Activated T-helper 17 cell treated with anti-CD3 and anti-CD28 coated beads, Interleukin-2, amount 50 U/mL, for 72 hours (primary cell): ENCODE measurements around the gene ZGPAT. TPM values are rescaled to one million over a fixed set of nuclear protein-coding genes. Genes with fewer than 3 reads are reported as not detected.

Source experiments
- ATAC-seq: fragments of 150-1000 bp; cut with Tn5 transposase; replicated peaks from 2 replicates; pipeline ENCODE4 v1.10.0; 2021; ENCODE audit warnings: mild to moderate bottlenecking, moderate library complexity
- H3K27ac Mint-ChIP-seq: one replicate; pipeline ENCODE4 v1.8.0; 2022; ENCODE audit warnings: mixed read lengths
- H3K27me3 Mint-ChIP-seq: one replicate; pipeline ENCODE4 v1.8.0; 2022; ENCODE audit warnings: mixed read lengths
- H3K36me3 Mint-ChIP-seq: one replicate; pipeline ENCODE4 v1.8.0; 2022; ENCODE audit warnings: low read depth, mild to moderate bottlenecking, mixed read lengths
- H3K4me1 Mint-ChIP-seq: one replicate; pipeline ENCODE4 v1.8.0; 2022; ENCODE audit warnings: mixed read lengths
- H3K4me3 Mint-ChIP-seq: one replicate; pipeline ENCODE4 v1.8.0; 2022; ENCODE audit warnings: mild to moderate bottlenecking, mixed read lengths
- H3K9me3 Mint-ChIP-seq: one replicate; pipeline ENCODE4 v1.8.0; 2022; ENCODE audit warnings: mixed read lengths
- total RNA-seq, 2 donors: library from RNA; stranded (reverse); gene quantifications; one replicate each; pipeline ENCODE4 v1.2.3, GENCODE V29; 2022

ZGPAT gene
- total RNA-seq, 2 donors from 2014 or later, result 18.3 to 24.7 TPM

DNA sequence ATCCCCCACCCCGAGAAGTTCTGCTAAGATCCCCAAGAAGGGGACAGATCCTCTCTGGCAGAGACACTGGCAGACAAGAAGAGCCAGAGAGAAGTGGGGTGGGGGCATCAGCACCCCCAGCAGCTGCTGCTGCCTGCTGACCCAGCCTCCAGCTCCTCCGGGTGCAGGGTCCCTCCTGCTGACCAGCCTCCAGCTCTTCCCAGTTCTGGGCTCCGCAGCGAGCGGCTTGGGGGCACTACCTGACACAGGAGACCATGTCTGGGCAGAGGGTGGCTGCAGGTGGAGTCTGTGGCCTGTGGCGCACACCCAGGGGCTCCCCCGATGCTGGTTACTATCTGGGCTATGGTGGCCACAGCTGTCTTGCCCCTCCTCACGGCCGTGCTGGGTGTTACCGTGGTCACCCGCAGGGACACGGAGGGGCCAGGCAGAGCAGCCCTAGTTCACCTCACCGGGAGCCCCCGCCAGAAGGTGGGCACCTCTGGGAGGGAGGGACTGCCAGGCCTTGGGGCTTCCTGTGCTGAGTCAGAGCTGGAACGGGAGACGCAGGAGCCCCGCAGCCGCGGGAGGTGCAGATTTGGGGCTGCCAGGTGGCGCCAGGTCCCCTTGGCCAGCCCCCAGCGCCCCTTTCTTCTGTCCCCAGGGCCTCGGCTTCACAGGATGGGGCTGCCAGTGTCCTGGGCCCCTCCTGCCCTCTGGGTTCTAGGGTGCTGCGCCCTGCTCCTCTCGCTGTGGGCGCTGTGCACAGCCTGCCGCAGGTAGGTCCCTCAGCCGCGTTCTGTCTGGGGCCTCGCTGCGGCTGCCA lies 29.3 kb downstream of the ZGPAT start:
- Mint-ChIP-seq H3K4me3 (peak overlapping the region; percentile 66), H3K36me3 (peaks cover 13% of the 10 kb centered on the region), H3K27ac (peak overlapping the region; percentile 49), H3K27me3 (no peaks in the 10 kb centered on the region), H3K9me3 (no peaks in the 10 kb centered on the region), H3K4me1 (peaks cover 13% of the 10 kb centered on the region)
- ATAC-seq, result peak; percentile 20

DNA sequence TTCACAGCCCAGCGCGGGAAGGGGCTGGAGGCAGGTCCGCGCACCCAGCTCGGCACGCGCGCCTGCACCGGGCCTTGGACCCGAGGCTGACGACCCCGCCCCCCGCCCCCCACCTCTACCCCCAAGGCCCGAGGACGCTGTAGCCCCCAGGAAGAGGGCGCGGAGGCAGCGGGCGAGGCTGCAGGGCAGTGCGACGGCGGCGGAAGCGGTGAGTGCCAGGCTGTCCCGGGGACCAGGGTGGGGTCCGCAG lies 29.8 kb downstream of the ZGPAT start:
- no peak for ATAC-seq
- H3K9me3 Mint-ChIP-seq, result no peaks in the 10 kb centered on the region
- no peak overlapping the region for H3K27ac Mint-ChIP-seq
- peaks cover 13% of the 10 kb centered on the region for H3K4me1 Mint-ChIP-seq
- peaks cover 13% of the 10 kb centered on the region for H3K36me3 Mint-ChIP-seq
- H3K27me3 Mint-ChIP-seq, result no peaks in the 10 kb centered on the region
- no peak overlapping the region for H3K4me3 Mint-ChIP-seq

DNA sequence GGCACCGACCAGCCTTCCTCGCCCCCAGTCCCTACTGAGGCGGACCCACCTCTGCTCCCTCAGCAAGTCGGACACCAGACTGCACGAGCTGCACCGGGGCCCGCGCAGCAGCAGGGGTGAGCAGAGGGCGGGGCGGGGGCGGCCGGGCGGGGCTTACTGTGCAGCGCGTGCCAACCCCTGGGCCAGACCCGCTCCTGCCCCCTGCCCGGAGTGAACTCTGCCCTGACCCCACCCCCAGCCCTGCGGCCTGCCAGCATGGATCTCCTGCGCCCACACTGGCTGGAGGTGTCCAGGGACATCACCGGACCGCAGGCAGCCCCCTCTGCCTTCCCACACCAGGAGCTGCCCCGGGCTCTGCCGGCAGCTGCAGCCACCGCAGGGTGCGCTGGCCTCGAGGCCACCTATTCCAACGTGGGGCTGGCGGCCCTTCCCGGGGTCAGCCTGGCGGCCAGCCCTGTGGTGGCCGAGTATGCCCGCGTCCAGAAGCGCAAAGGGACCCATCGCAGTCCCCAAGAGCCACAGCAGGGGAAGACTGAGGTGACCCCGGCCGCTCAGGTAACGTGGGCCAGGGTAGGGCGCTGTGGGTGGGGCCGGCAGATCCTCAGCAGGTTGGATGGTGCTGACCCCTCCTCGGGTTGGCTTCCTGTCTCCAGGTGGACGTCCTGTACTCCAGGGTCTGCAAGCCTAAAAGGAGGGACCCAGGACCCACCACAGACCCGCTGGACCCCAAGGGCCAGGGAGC lies 30.3 kb downstream of the ZGPAT start:
- no peak for ATAC-seq
- Mint-ChIP-seq H3K4me1 (peaks cover 13% of the 10 kb centered on the region), H3K27me3 (no peaks in the 10 kb centered on the region), H3K36me3 (peaks cover 13% of the 10 kb centered on the region), H3K9me3 (no peaks in the 10 kb centered on the region), H3K4me3 (peak overlapping the region; percentile 37), H3K27ac (no peak overlapping the region)

DNA sequence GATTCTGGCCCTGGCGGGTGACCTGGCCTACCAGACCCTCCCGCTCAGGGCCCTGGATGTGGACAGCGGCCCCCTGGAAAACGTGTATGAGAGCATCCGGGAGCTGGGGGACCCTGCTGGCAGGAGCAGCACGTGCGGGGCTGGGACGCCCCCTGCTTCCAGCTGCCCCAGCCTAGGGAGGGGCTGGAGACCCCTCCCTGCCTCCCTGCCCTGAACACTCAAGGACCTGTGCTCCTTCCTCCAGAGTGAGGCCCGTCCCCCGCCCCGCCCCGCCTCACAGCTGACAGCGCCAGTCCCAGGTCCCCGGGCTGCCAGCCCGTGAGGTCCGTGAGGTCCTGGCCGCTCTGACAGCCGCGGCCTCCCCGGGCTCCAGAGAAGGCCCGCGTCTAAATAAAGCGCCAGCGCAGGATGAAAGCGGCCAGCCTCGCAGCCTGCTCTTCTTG lies 30.9 kb downstream of the ZGPAT start:
- ATAC-seq, result peak; percentile 7
- Mint-ChIP-seq H3K9me3 (no peaks in the 10 kb centered on the region), H3K36me3 (peaks cover 10% of the 10 kb centered on the region), H3K27me3 (no peaks in the 10 kb centered on the region), H3K27ac (no peak overlapping the region), H3K4me1 (peaks cover 10% of the 10 kb centered on the region), H3K4me3 (peak overlapping the region; percentile 37)

DNA sequence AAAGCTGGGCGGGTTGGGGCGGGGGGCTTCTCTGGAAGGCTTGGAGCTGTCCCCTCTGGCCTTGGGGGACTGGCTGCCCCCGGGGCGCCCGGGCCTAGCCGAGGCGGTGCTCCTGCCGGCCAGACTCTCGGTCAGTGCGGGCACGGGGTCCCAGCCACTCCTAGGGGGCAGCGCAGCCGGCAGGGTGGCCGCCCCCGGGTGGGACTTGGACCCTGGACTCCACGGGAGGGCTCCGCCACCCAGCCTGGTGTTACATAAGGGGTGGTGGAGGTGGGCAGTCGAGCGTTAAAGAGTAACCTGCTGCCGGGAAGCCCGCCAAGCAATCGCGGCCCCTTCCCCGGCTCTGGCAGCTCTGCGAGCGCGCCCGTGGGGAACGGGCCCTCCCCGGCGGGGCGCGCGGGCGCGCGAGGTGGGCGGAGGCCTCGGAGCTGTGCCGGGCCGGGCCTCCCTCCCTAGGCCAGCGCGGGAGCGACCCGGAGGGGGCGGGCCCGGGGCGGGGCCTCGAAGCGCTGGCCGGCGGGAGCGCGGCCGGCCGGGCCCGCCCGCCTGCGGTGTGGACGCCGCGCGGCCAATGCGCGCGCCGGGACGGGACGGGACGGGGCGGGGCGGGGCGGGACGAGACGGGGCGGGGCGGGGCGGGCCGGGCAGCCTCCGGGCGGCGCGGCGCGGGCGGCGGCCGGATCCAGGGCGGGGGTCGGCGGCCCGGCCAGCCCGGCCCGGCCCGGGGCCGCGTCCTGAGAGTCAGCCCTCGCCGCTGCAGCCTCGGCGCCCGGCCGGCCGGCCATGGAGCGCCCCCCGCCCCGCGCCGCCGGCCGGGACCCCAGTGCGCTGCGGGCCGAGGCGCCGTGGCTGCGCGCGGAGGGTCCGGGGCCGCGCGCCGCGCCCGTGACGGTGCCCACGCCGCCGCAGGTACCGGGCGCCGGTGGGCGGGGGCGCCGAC lies 31.6 kb downstream of the ZGPAT start, which contains the start of gene SLC2A4RG:
TSS of gene SLC2A4RG (plus strand) at position 647 of the 940 bp plus-strand sequence. CDS start at position 784, 137 bp downstream.
- peak; percentile 78 for ATAC-seq
- no peak within 1 kb of the TSS for H3K27ac Mint-ChIP-seq
- H3K36me3 Mint-ChIP-seq, result peaks cover 6% of the 10 kb centered on the region
- no peaks in the 10 kb centered on the region for H3K9me3 Mint-ChIP-seq
- no peaks in the 10 kb centered on the region for H3K27me3 Mint-ChIP-seq
- peaks cover 5% of the 10 kb centered on the region for H3K4me1 Mint-ChIP-seq
- peak within 1 kb of the TSS; percentile 37 for H3K4me3 Mint-ChIP-seq

DNA sequence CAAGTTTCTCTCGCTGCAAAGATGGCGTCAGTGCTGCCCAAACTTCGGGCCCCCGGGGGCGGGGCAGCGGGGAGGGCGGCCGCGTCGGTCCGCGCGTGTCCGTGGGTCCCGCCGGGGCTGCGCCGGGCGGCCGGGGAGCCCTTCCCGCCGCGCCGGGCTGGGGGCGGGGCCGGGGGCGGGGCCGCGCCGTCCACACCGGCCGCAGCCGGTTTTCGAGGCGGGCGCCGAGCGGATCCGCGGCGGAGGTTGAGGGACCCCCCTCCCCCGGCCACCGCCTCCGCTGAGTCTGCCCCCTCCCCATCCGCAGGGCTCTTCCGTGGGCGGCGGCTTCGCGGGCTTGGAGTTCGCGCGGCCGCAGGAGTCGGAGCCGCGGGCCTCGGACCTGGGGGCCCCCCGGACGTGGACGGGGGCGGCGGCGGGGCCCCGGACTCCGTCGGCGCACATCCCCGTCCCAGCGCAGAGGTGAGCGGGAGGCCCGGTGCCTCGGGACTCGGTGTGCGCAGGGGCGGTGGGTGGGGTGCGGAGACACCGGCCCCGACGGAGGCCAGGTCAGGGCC lies 32.3 kb downstream of the ZGPAT start:
- Mint-ChIP-seq H3K36me3 (peaks cover 6% of the 10 kb centered on the region), H3K27me3 (no peaks in the 10 kb centered on the region), H3K4me3 (no peak overlapping the region), H3K9me3 (no peaks in the 10 kb centered on the region), H3K4me1 (peaks cover 5% of the 10 kb centered on the region), H3K27ac (no peak overlapping the region)
- peak; percentile 22 for ATAC-seq

DNA sequence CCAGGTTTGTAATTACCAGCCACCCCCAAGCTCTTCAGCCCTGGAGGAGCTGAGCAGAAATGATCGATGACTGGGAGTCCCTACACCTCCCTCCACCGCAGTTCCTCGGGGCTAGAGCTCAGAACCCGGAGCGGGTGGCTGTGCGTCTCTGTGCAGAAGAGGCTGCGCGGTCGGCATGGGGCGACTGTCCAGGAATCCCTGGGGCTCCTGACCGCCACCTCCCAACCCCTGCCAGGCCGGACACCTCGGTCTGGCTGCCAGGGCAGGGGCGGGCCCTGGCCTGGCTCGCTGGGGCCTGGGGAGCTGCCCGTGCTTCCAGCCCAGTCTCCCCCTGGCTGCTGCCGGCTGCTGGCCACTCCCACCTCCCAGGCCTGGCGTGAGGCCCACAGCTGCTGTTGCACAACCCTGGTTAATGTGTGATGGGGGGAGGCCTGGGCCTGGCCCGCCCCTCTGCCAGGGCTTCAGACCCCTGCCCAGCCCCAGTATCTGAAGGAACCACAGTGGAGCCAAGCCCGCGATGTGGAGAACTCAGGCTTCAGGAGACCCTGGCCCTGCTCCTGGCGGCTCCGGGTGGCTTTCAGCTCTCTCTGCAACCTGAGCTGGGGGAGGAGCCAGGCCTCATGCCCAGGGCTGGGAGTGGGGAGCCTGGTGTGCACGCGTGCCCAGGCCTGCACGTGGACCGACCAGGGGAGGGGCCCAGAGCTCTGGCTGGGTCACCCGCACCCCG lies 33.0 kb downstream of the ZGPAT start:
- peak overlapping the region; percentile 34 for H3K4me3 Mint-ChIP-seq
- no peaks in the 10 kb centered on the region for H3K27me3 Mint-ChIP-seq
- peak; percentile 1 for ATAC-seq
- no peak overlapping the region for H3K27ac Mint-ChIP-seq
- H3K9me3 Mint-ChIP-seq, result no peaks in the 10 kb centered on the region
- H3K4me1 Mint-ChIP-seq, result peaks cover 5% of the 10 kb centered on the region
- H3K36me3 Mint-ChIP-seq, result peaks cover 5% of the 10 kb centered on the region

DNA sequence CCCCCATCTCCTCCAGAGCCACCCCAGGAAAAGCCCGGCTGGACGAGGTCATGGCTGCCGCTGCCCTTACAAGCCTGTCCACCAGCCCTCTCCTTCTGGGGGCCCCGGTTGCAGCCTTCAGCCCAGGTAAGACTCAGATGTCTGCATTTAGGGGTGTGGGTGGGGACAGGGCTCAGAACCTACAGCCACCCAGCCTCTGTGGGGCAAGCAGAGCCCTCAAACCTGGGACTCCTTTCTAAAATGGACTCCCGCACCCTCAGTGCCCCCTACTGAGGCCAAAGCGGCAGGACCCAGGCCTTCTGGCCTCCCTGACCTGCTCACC lies 33.5 kb downstream of the ZGPAT start:
- peak overlapping the region; percentile 34 for H3K4me3 Mint-ChIP-seq
- no peak overlapping the region for H3K27ac Mint-ChIP-seq
- H3K36me3 Mint-ChIP-seq, result no peaks in the 10 kb centered on the region
- no peaks in the 10 kb centered on the region for H3K27me3 Mint-ChIP-seq
- no peaks in the 10 kb centered on the region for H3K4me1 Mint-ChIP-seq
- no peaks in the 10 kb centered on the region for H3K9me3 Mint-ChIP-seq
- ATAC-seq, result no peak

DNA sequence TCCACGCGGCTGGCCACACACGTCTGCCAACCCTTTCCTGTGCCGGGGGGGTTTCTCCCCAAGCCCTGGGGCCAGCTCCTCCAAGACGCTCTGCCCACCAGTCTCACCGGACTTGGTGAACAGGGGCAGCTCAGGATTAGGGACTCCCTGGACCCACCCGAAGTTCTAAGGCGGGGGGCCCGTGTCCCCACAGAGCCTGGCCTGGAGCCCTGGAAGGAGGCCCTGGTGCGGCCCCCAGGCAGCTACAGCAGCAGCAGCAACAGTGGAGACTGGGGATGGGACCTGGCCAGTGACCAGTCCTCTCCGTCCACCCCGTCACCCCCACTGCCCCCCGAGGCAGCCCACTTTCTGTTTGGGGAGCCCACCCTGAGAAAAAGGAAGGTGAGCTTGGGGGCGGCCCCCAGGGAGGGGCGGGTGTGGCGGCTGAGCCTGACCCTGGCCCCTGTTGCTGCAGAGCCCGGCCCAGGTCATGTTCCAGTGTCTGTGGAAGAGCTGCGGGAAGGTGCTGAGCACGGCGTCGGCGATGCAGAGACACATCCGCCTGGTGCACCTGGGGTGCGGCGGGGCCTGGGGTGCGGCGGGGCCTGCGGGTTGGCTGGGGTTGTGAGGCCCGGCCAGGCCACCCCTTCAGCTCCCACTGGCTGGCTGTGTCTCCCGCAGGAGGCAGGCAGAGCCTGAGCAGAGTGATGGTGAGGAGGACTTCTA lies 34.0 kb downstream of the ZGPAT start:
- H3K9me3 Mint-ChIP-seq, result no peaks in the 10 kb centered on the region

DNA sequence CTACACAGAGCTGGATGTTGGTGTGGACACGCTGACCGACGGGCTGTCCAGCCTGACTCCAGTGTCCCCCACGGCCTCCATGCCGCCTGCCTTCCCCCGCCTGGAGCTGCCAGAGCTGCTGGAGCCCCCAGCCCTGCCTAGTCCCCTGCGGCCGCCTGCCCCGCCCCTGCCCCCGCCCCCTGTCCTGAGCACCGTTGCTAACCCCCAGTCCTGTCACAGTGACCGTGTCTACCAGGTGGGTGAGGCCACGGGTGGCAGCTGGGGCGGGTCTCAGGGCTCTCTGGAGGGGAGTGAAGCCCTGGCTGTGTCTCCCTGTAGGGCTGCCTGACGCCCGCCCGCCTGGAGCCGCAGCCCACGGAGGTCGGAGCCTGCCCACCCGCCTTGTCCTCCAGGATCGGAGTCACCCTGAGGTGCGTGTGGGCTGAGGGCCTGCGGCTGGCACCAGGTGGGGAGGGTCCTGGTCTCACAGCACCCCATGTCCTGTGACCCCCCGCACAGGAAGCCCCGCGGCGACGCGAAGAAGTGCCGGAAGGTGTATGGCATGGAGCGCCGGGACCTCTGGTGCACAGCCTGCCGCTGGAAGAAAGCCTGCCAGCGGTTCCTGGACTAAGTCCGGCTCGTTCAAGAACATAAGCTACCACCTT lies 34.7 kb downstream of the ZGPAT start:
- H3K27me3 Mint-ChIP-seq, result no peaks in the 10 kb centered on the region
- no peaks in the 10 kb centered on the region for H3K36me3 Mint-ChIP-seq
- H3K9me3 Mint-ChIP-seq, result no peaks in the 10 kb centered on the region

More for the DNA sequence above, 34.0 kb downstream of the ZGPAT start:
- no peak overlapping the region for H3K27ac Mint-ChIP-seq
- no peak for ATAC-seq
- peak overlapping the region; percentile 34 for H3K4me3 Mint-ChIP-seq
- no peaks in the 10 kb centered on the region for H3K4me1 Mint-ChIP-seq
- no peaks in the 10 kb centered on the region for H3K36me3 Mint-ChIP-seq
- no peaks in the 10 kb centered on the region for H3K27me3 Mint-ChIP-seq

DNA sequence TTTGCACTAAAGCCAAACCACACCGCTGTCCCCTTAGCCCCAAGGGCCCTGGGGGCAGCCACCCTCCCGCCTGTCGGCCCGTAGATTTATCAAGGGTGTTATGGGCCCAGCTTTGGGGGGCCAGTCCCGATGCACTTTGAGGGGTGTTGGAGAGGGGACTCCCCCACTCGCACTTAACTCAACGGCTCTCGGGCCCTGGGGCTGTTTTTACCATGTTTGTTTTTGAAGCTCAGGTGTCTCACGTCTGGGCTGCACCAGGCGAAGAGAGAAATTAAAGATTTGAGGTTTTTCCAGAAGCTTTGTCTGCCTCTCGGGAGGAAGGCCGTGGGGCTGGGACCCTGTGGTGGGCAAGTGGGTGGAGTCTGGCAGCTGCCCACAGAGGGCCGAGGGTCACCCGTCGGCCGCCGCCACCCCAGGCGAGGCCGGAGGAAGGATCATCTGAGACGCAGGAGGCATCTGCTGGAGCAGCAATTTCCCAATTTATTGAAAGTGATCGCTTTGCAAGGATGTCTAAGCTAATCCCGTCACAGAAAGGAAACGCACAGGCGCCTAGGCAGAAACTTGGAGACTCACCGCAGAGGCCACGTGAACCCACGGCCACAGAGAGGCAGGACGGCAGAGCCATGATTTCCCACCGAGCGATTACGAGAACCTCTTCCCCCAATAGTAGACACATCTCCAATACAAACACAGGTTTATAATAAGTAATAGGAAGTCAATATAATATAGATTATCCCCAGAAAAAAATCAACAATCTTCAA lies 35.6 kb downstream of the ZGPAT start:
- no peaks in the 10 kb centered on the region for H3K36me3 Mint-ChIP-seq
- no peaks in the 10 kb centered on the region for H3K4me1 Mint-ChIP-seq
- no peaks in the 10 kb centered on the region for H3K27me3 Mint-ChIP-seq
- no peak overlapping the region for H3K27ac Mint-ChIP-seq
- H3K9me3 Mint-ChIP-seq, result no peaks in the 10 kb centered on the region
- ATAC-seq, result no peak
- H3K4me3 Mint-ChIP-seq, result no peak overlapping the region

More for the DNA sequence above, 34.7 kb downstream of the ZGPAT start:
- H3K4me1 Mint-ChIP-seq, result no peaks in the 10 kb centered on the region
- no peak overlapping the region for H3K27ac Mint-ChIP-seq
- ATAC-seq, result no peak
- H3K4me3 Mint-ChIP-seq, result no peak overlapping the region

DNA sequence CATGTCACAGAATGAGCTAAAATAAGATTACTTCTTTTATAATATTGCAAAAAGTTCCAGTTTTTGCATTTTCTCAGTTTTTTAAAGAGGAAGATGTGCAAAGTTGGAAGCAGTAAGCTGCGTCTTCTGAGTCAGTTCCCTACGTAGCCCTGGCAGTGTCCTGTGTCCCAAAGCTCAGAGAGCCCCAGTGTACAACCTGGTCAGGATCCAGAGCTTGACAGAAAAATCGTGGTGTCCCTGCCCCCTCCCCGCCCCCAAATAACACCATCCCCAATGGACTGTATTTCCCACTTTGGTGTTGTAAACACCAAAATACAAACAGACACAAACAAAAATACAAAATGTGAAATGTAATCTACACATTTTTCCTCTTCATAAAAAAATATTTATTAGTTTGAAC lies 36.3 kb downstream of the ZGPAT start:
- H3K27ac Mint-ChIP-seq, result no peak overlapping the region
- ATAC-seq, result no peak
- no peaks in the 10 kb centered on the region for H3K27me3 Mint-ChIP-seq
- H3K36me3 Mint-ChIP-seq, result no peaks in the 10 kb centered on the region
- no peak overlapping the region for H3K4me3 Mint-ChIP-seq
- H3K9me3 Mint-ChIP-seq, result no peaks in the 10 kb centered on the region
- H3K4me1 Mint-ChIP-seq, result no peaks in the 10 kb centered on the region
